Measurements from ENCODE around the gene GOLIM4. TPM values are rescaled to one million over a fixed set of nuclear protein-coding genes. Genes with fewer than 3 reads are reported as not detected.

Gene GOLIM4
- polyA plus RNA-seq, 1 donor from 2014 or later: 3.2 TPM

DNA sequence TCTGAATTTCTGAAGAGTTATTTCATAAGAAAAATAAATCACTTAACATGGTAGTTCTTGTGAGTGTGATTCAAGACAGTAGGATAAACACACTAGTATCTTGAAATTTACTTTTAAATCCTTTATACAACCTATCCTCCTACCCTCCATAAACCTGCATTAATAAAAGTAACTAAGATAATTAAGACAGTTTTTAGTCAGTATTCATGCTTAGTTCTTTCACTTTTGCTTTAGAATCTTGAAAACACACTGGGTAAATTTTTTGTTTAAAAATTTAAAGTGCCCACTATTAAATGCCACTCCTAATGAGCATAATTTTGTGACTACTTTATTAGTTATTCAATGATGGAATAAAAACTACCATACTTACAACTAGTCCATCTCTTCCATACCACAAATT, 28.8 kb downstream of the GOLIM4 start:
- Histone ChIP-seq H3K27me3 (ENCODE audit: insufficient read depth, low read depth, low read length) (no peaks in the 10 kb centered on the region), H4K20me1 (ENCODE audit: insufficient read depth) (no peaks in the 10 kb centered on the region), H3K27ac (ENCODE audit: low read length) (no peak overlapping the region), H3F3A (ENCODE audit: insufficient read depth, low read length, poor library complexity, severe bottlenecking) (no peaks in the 10 kb centered on the region), H2AFZ (ENCODE audit: low read depth, low read length) (no peak overlapping the region), H3K4me2 (ENCODE audit: low read length) (no peak overlapping the region), H3K36me3 (ENCODE audit: insufficient read depth, low read length) (no peaks in the 10 kb centered on the region), H3K9me3 (ENCODE audit: low read length) (no peaks in the 10 kb centered on the region), H3K9me2 (ENCODE audit: insufficient read depth, low read length) (no peaks in the 10 kb centered on the region), H3K79me2 (replicated peaks; ENCODE audit: insufficient read depth, low read length) (no peaks in the 10 kb centered on the region), H3K9ac (ENCODE audit: low read length) (no peak overlapping the region), H3K4me3 (ENCODE audit: low read length) (no peak overlapping the region)
- TF ChIP-seq, protein P1, sequence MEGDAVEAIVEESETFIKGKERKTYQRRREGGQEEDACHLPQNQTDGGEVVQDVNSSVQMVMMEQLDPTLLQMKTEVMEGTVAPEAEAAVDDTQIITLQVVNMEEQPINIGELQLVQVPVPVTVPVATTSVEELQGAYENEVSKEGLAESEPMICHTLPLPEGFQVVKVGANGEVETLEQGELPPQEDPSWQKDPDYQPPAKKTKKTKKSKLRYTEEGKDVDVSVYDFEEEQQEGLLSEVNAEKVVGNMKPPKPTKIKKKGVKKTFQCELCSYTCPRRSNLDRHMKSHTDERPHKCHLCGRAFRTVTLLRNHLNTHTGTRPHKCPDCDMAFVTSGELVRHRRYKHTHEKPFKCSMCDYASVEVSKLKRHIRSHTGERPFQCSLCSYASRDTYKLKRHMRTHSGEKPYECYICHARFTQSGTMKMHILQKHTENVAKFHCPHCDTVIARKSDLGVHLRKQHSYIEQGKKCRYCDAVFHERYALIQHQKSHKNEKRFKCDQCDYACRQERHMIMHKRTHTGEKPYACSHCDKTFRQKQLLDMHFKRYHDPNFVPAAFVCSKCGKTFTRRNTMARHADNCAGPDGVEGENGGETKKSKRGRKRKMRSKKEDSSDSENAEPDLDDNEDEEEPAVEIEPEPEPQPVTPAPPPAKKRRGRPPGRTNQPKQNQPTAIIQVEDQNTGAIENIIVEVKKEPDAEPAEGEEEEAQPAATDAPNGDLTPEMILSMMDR (IDR thresholded peaks at IDR 0.05; ENCODE audit: poor library complexity, severe bottlenecking): no peak
- TF ChIP-seq, protein P2, sequence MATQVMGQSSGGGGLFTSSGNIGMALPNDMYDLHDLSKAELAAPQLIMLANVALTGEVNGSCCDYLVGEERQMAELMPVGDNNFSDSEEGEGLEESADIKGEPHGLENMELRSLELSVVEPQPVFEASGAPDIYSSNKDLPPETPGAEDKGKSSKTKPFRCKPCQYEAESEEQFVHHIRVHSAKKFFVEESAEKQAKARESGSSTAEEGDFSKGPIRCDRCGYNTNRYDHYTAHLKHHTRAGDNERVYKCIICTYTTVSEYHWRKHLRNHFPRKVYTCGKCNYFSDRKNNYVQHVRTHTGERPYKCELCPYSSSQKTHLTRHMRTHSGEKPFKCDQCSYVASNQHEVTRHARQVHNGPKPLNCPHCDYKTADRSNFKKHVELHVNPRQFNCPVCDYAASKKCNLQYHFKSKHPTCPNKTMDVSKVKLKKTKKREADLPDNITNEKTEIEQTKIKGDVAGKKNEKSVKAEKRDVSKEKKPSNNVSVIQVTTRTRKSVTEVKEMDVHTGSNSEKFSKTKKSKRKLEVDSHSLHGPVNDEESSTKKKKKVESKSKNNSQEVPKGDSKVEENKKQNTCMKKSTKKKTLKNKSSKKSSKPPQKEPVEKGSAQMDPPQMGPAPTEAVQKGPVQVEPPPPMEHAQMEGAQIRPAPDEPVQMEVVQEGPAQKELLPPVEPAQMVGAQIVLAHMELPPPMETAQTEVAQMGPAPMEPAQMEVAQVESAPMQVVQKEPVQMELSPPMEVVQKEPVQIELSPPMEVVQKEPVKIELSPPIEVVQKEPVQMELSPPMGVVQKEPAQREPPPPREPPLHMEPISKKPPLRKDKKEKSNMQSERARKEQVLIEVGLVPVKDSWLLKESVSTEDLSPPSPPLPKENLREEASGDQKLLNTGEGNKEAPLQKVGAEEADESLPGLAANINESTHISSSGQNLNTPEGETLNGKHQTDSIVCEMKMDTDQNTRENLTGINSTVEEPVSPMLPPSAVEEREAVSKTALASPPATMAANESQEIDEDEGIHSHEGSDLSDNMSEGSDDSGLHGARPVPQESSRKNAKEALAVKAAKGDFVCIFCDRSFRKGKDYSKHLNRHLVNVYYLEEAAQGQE (IDR thresholded peaks at IDR 0.05; ENCODE audit: borderline replicate concordance): no peak
- TF ChIP-seq POLR2AphosphoS5 (IDR thresholded peaks at IDR 0.05) (no peak), EP300 (conservative IDR thresholded peaks at IDR 0.05; ENCODE audit: poor library complexity, severe bottlenecking) (no peak), TAF1 (IDR thresholded peaks at IDR 0.05; ENCODE audit: low read depth) (no peak), MXI1 (conservative IDR thresholded peaks at IDR 0.05; ENCODE audit: poor library complexity, severe bottlenecking) (no peak), SMC3 (conservative IDR thresholded peaks at IDR 0.05; ENCODE audit: poor library complexity) (no peak), EZH2 (IDR thresholded peaks at IDR 0.05; ENCODE audit: borderline replicate concordance, insufficient read depth, low read length, poor library complexity, severe bottlenecking) (no peak), RAD21 (conservative IDR thresholded peaks at IDR 0.05) (no peak)

DNA sequence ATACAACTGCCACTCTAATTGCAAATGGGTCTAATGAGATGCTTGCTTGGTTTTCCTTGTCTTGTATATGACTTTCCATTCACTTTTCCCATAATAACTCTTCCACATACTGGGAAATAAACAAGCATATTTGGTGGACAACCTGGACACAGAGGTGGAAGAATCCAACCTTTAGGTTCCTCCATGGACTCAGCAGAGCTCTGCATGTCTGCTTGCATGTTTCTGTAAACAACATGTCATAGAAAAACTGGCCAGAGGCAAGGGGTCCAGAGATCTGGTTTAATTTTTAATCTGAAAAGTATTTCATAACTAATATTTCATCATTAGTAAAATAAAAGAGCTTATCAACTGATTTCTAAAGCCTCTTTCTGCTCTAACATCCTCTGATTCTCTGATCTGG, 30.2 kb downstream of the GOLIM4 start:
- no peak overlapping the region for H3K27ac ChIP-seq (ENCODE audit: low read length)
- H2AFZ ChIP-seq (ENCODE audit: low read depth, low read length): no peak overlapping the region
- H3K79me2 ChIP-seq (replicated peaks; ENCODE audit: insufficient read depth, low read length): no peaks in the 10 kb centered on the region
- no peaks in the 10 kb centered on the region for H4K20me1 ChIP-seq (ENCODE audit: insufficient read depth)
- H3K27me3 ChIP-seq (ENCODE audit: insufficient read depth, low read depth, low read length): no peaks in the 10 kb centered on the region
- no peaks in the 10 kb centered on the region for H3K9me2 ChIP-seq (ENCODE audit: insufficient read depth, low read length)
- H3K4me2 ChIP-seq (ENCODE audit: low read length): peak overlapping the region; percentile 14
- TF ChIP-seq SMC3 (conservative IDR thresholded peaks at IDR 0.05; ENCODE audit: poor library complexity) (no peak), EP300 (conservative IDR thresholded peaks at IDR 0.05; ENCODE audit: poor library complexity, severe bottlenecking) (no peak), RAD21 (conservative IDR thresholded peaks at IDR 0.05) (no peak), POLR2AphosphoS5 (IDR thresholded peaks at IDR 0.05) (no peak), MXI1 (conservative IDR thresholded peaks at IDR 0.05; ENCODE audit: poor library complexity, severe bottlenecking) (no peak), TAF1 (IDR thresholded peaks at IDR 0.05; ENCODE audit: low read depth) (no peak), EZH2 (IDR thresholded peaks at IDR 0.05; ENCODE audit: borderline replicate concordance, insufficient read depth, low read length, poor library complexity, severe bottlenecking) (no peak)
- TF ChIP-seq, protein P2 (IDR thresholded peaks at IDR 0.05; ENCODE audit: borderline replicate concordance): no peak
- TF ChIP-seq, protein P1 (IDR thresholded peaks at IDR 0.05; ENCODE audit: poor library complexity, severe bottlenecking): no peak
- no peak overlapping the region for H3K4me3 ChIP-seq (ENCODE audit: low read length)
- H3K9ac ChIP-seq (ENCODE audit: low read length): no peak overlapping the region
- no peaks in the 10 kb centered on the region for H3K36me3 ChIP-seq (ENCODE audit: insufficient read depth, low read length)
- no peaks in the 10 kb centered on the region for H3F3A ChIP-seq (ENCODE audit: insufficient read depth, low read length, poor library complexity, severe bottlenecking)
- H3K9me3 ChIP-seq (ENCODE audit: low read length): no peaks in the 10 kb centered on the region

Data from neural cell (in vitro differentiated cells).